Measurements from ENCODE around the gene AGPAT3. TPM values are rescaled to one million over a fixed set of nuclear protein-coding genes. Genes with fewer than 3 reads are reported as not detected.

The AGPAT3 gene
- total RNA-seq, 6 experiments from 2014 or later: 56.9 to 111 (median 95.3) TPM

GRCh38 chr21:43948740-43949498 lies 83.9 kb downstream of the AGPAT3 start:
- no peak for DNase-seq
- Histone ChIP-seq H3K27ac (no peak overlapping the region), H3K27me3 (no peaks in the 10 kb centered on the region), H3K4me1 (no peaks in the 10 kb centered on the region), H3K4me3 (no peak overlapping the region), H3K9me3 (no peaks in the 10 kb centered on the region), H3K36me3 (no peaks in the 10 kb centered on the region)
- 96% methylated on average over 4 of the region's 6 CpGs for WGBS (ENCODE audit: insufficient coverage, low coverage, low lambda C conversion rate, missing lambda C conversion rate)
- ATAC-seq: no peak
- intact Hi-C loops (cut with DNase I): no loop called here
- TF ChIP-seq CTCF (IDR thresholded peaks at IDR 0.05) (no peak), POLR2A (IDR thresholded peaks at IDR 0.05) (no peak)

GRCh38 chr21:43949499-43950208 lies 84.6 kb downstream of the AGPAT3 start:
- Histone ChIP-seq H3K4me3 (no peak overlapping the region), H3K27ac (no peak overlapping the region), H3K27me3 (no peaks in the 10 kb centered on the region), H3K9me3 (no peaks in the 10 kb centered on the region), H3K36me3 (no peaks in the 10 kb centered on the region), H3K4me1 (no peaks in the 10 kb centered on the region)
- no peak for TF ChIP-seq POLR2A (IDR thresholded peaks at IDR 0.05)
- no peak for TF ChIP-seq CTCF (IDR thresholded peaks at IDR 0.05)
- intact Hi-C loops (cut with DNase I): no loop called here
- DNase-seq (no peak), ATAC-seq (no peak)
- WGBS (ENCODE audit: insufficient coverage, low coverage, low lambda C conversion rate, missing lambda C conversion rate): 83% methylated on average over 3 of the region's 7 CpGs

- TF ChIP-seq CTCF (IDR thresholded peaks at IDR 0.05): no peak
- TF ChIP-seq POLR2A (IDR thresholded peaks at IDR 0.05): no peak
- intact Hi-C loops (cut with DNase I): no loop called here
These were observed 85.5 kb downstream of the AGPAT3 start for GRCh38 chr21:43950481-43950880.

GRCh38 chr21:43950936-43951335 lies 85.9 kb downstream of the AGPAT3 start:
- Histone ChIP-seq H3K36me3 (no peaks in the 10 kb centered on the region), H3K27ac (no peak overlapping the region), H3K9me3 (no peaks in the 10 kb centered on the region), H3K4me1 (no peaks in the 10 kb centered on the region), H3K4me3 (no peak overlapping the region), H3K27me3 (no peaks in the 10 kb centered on the region)
- ATAC-seq (no peak), DNase-seq (no peak)
- 67% methylated on average over 2 of the region's 13 CpGs for WGBS (ENCODE audit: insufficient coverage, low coverage, low lambda C conversion rate, missing lambda C conversion rate)
- intact Hi-C loops (cut with DNase I): no loop called here
- no peak for TF ChIP-seq POLR2A (IDR thresholded peaks at IDR 0.05)
- no peak for TF ChIP-seq CTCF (IDR thresholded peaks at IDR 0.05)

More at GRCh38 chr21:43950481-43950880, 85.5 kb downstream of the AGPAT3 start:
- Histone ChIP-seq H3K4me1 (no peaks in the 10 kb centered on the region), H3K36me3 (no peaks in the 10 kb centered on the region), H3K4me3 (no peak overlapping the region), H3K27ac (no peak overlapping the region), H3K27me3 (no peaks in the 10 kb centered on the region), H3K9me3 (no peaks in the 10 kb centered on the region)
- ATAC-seq (no peak), DNase-seq (no peak)
- 98% methylated on average over 16 of the region's 19 CpGs for WGBS (ENCODE audit: insufficient coverage, low coverage, low lambda C conversion rate, missing lambda C conversion rate)

Measured in right lobe of liver (tissue), 6 donors.